Endothelial cell (in vitro differentiated cells): ENCODE measurements around the gene RMDN3. TPM values are rescaled to one million over a fixed set of nuclear protein-coding genes. Genes with fewer than 3 reads are reported as not detected.

Source experiments
- DNase-seq: peaks from one replicate; pipeline ENCODE4 v3.0.0; 2021; ENCODE audit warnings: low spot score
- H3K27ac Mint-ChIP-seq: one replicate; pipeline ENCODE4 v1.8.0; 2021; ENCODE audit warnings: mixed read lengths, inconsistent platforms; ENCODE audit not compliant: unreplicated experiment
- H3K27me3 Mint-ChIP-seq: one replicate; pipeline ENCODE4 v1.8.0; 2021; ENCODE audit warnings: mild to moderate bottlenecking, moderate library complexity, mixed read lengths, inconsistent platforms; ENCODE audit not compliant: unreplicated experiment
- H3K36me3 Mint-ChIP-seq: one replicate; pipeline ENCODE4 v1.8.0; 2021; ENCODE audit warnings: mild to moderate bottlenecking, low read depth, mixed read lengths, inconsistent platforms; ENCODE audit not compliant: unreplicated experiment
- H3K4me1 Mint-ChIP-seq: one replicate; pipeline ENCODE4 v1.8.0; 2021; ENCODE audit warnings: mild to moderate bottlenecking, mixed read lengths, inconsistent platforms; ENCODE audit not compliant: unreplicated experiment
- H3K4me3 Mint-ChIP-seq: one replicate; pipeline ENCODE4 v1.8.0; 2021; ENCODE audit warnings: mild to moderate bottlenecking, mixed read lengths, inconsistent platforms; ENCODE audit not compliant: unreplicated experiment
- H3K9me3 Mint-ChIP-seq: one replicate; pipeline ENCODE4 v1.8.0; 2021; ENCODE audit warnings: mixed read lengths, inconsistent platforms; ENCODE audit not compliant: unreplicated experiment
- CTCF ChIP-seq: fragments of 200-600 bp; sonication (generic); IDR thresholded peaks from one replicate; pipeline ENCODE4 v1.5.0; 2021; ENCODE audit warnings: antibody characterized with exemption; ENCODE audit not compliant: unreplicated experiment
- total RNA-seq: library from RNA; stranded (reverse); fragmentation: NEBNext Ultra II Directional; extraction: Animal tissue kit (Norgen Biotek cat#: 25700); gene quantifications from one replicate; pipeline ENCODE4 v1.2.1, GENCODE V29; 2021; ENCODE audit not compliant: unreplicated experiment

RMDN3 gene
- total RNA-seq, 1 donor from 2014 or later, result 34.4 TPM

GRCh38 chr15:40737048-40737447 lies 18.0 kb downstream of the RMDN3 start:
- no peak for TF ChIP-seq CTCF
- no peak overlapping the region for H3K27ac Mint-ChIP-seq
- H3K36me3 Mint-ChIP-seq, result peaks cover 11% of the 10 kb centered on the region
- H3K9me3 Mint-ChIP-seq, result no peaks in the 10 kb centered on the region
- no peaks in the 10 kb centered on the region for H3K27me3 Mint-ChIP-seq
- DNase-seq, result no peak
- H3K4me1 Mint-ChIP-seq, result peaks cover 11% of the 10 kb centered on the region
- H3K4me3 Mint-ChIP-seq, result no peak overlapping the region

GRCh38 chr15:40736575-40736974 lies 18.5 kb downstream of the RMDN3 start:
- no peak for TF ChIP-seq CTCF
- no peak overlapping the region for H3K4me3 Mint-ChIP-seq
- H3K9me3 Mint-ChIP-seq, result no peaks in the 10 kb centered on the region
- no peak for DNase-seq
- H3K36me3 Mint-ChIP-seq, result peaks cover 11% of the 10 kb centered on the region
- H3K27ac Mint-ChIP-seq, result peak overlapping the region; percentile 30
- peaks cover 11% of the 10 kb centered on the region for H3K4me1 Mint-ChIP-seq
- H3K27me3 Mint-ChIP-seq, result no peaks in the 10 kb centered on the region

- DNase-seq, result no peak
- Mint-ChIP-seq H3K4me1 (peaks cover 7% of the 10 kb centered on the region), H3K36me3 (no peaks in the 10 kb centered on the region), H3K4me3 (no peak overlapping the region), H3K27ac (peak overlapping the region; percentile 87), H3K9me3 (no peaks in the 10 kb centered on the region), H3K27me3 (peaks cover 2% of the 10 kb centered on the region)
- no peak for TF ChIP-seq CTCF
Measured at GRCh38 chr15:40731034-40731433, 24.0 kb downstream of the RMDN3 start.

- no peaks in the 10 kb centered on the region for H3K27me3 Mint-ChIP-seq
- TF ChIP-seq CTCF, result no peak
- no peaks in the 10 kb centered on the region for H3K36me3 Mint-ChIP-seq
- H3K27ac Mint-ChIP-seq, result no peak overlapping the region
- no peak overlapping the region for H3K4me3 Mint-ChIP-seq
- H3K4me1 Mint-ChIP-seq, result no peaks in the 10 kb centered on the region
- no peaks in the 10 kb centered on the region for H3K9me3 Mint-ChIP-seq
- no peak for DNase-seq
Measured at GRCh38 chr15:40723919-40724318, 31.1 kb downstream of the RMDN3 start.

- no peaks in the 10 kb centered on the region for H3K36me3 Mint-ChIP-seq
- H3K9me3 Mint-ChIP-seq, result no peaks in the 10 kb centered on the region
- H3K27me3 Mint-ChIP-seq, result no peaks in the 10 kb centered on the region
- no peak for TF ChIP-seq CTCF
- DNase-seq, result no peak
- H3K4me3 Mint-ChIP-seq, result no peak overlapping the region
- H3K27ac Mint-ChIP-seq, result no peak overlapping the region
- H3K4me1 Mint-ChIP-seq, result no peaks in the 10 kb centered on the region
Measured at GRCh38 chr15:40722934-40723333, 32.1 kb downstream of the RMDN3 start.
